ENCODE results near the gene MLKL. TPM values are rescaled to one million over a fixed set of nuclear protein-coding genes. Genes with fewer than 3 reads are reported as not detected.

MLKL gene
- total and polyA plus RNA-seq, 2 donors (not counting 3 experiments of a cell fraction or from before 2014, with no cell fraction given), result 8.1 to 26.5 TPM

DNA sequence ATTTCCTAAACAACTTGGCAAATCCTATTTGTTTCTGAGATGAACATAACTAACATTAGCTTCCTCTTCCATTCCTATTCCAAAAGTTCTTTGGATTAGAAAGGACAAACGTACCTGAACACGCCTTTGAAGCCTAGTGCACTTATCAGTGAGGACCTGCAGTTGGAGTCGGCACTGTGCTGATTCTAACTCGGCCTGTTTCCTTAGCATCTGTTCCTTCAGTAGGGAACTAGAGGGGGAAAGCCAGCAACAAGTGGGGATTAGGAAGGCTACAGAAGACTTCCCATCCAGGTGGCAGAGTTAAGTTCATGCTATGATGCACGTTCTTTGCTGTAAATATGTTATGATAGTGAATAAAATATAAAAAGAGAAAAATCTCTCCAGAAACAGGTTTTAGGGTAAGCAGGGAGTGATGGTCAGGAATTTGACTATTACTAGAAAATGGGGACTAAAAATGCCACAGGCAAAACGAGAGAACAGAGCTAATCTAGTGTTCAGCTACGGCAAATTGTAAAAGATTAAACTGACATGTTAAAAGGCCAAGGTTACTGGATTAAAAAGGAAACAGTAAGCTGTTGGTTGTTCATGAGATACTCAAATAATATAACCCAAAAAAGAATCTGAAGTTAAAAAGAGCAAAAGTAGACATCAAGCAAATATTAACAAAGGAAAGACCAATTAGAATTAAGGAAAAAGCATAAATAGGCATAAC lies 62.8 kb downstream of the MLKL start:
- BruUV-seq (replicated peaks), result no TSS peak

DNA sequence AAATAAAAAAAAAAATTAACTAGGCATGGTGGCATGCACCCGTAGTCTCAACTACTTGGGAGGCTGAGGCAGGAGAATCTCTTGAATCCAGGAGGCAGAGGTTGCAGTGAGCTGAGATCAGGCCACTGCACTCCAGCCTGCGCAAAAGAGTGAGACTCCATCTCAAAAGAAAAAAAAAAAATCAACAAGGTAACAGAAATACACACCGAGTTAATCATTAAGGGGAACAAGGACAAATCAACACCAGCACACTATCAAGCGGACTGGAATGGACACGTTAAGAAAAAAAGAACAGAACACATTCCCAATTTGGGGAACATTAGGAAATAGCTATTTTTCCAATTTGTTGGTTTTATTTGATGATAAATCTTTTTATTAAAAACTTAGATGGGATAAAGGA lies 65.4 kb downstream of the MLKL start:
- no peak for FAIRE-seq
- intact Hi-C loops (cut with micrococcal nuclease) (no loop called here), dilution Hi-C loops (cut with MboI; ENCODE audit: extremely low pct_ligation_motif_present, low sequenced_read_pairs) (no loop called here)
- DNase-seq (ENCODE audit: low read depth, low spot score), result no peak
- Histone ChIP-seq H3K9me1 (replicated peaks; ENCODE audit: control insufficient read depth, extremely low read depth, insufficient read depth, low read length) (no peaks in the 10 kb centered on the region), H3K9ac (replicated peaks; ENCODE audit: extremely low read depth, insufficient read depth, low read length) (no peak overlapping the region), H4K20me1 (replicated peaks; ENCODE audit: control insufficient read depth, extremely low read depth, insufficient read depth, low read length) (no peaks in the 10 kb centered on the region), H3K27ac (ENCODE audit: insufficient read depth, low read depth, low read length) (no peak overlapping the region), H3K27me3 (ENCODE audit: control insufficient read depth in 2 of 2, insufficient read depth in 2 of 2, low read length in 2 of 2) (no peaks in the 10 kb centered on the region), H3K9me3 (replicated peaks; ENCODE audit: control insufficient read depth, insufficient read depth, low read length) (no peaks in the 10 kb centered on the region), H3K4me1 (ENCODE audit: control insufficient read depth, extremely low read depth, insufficient read depth, low read length) (no peaks in the 10 kb centered on the region), H3K4me2 (ENCODE audit: insufficient read depth, low read length) (no peak overlapping the region), H2AFZ (ENCODE audit: low read depth, low read length) (no peak overlapping the region), H3K4me3 (replicated peaks in 1 of 3; ENCODE audit: insufficient read depth in 1 of 3, low read depth in 1 of 3, low read length in 3 of 3) (no peak overlapping the region), H3K36me3 (ENCODE audit: control insufficient read depth in 2 of 2, extremely low read depth in 1 of 2, insufficient read depth in 2 of 2, low read length in 2 of 2) (peaks cover 16 to 21% of the 10 kb centered on the region in 2 experiments), H3K79me2 (ENCODE audit: control insufficient read depth, insufficient read depth, low read length) (no peaks in the 10 kb centered on the region)
- TF ChIP-seq EZH2 (IDR thresholded peaks at IDR 0.05; ENCODE audit: borderline replicate concordance, low read depth, low read length, severe bottlenecking), result no peak
- no peak for TF ChIP-seq POLR2AphosphoS5 (IDR thresholded peaks at IDR 0.05; ENCODE audit: insufficient read depth, low read depth, low read length)
- TF ChIP-seq JUN (IDR thresholded peaks at IDR 0.05; ENCODE audit: borderline replicate concordance, insufficient read depth, insufficient read length, low read depth), result no peak
- TF ChIP-seq, protein P1, sequence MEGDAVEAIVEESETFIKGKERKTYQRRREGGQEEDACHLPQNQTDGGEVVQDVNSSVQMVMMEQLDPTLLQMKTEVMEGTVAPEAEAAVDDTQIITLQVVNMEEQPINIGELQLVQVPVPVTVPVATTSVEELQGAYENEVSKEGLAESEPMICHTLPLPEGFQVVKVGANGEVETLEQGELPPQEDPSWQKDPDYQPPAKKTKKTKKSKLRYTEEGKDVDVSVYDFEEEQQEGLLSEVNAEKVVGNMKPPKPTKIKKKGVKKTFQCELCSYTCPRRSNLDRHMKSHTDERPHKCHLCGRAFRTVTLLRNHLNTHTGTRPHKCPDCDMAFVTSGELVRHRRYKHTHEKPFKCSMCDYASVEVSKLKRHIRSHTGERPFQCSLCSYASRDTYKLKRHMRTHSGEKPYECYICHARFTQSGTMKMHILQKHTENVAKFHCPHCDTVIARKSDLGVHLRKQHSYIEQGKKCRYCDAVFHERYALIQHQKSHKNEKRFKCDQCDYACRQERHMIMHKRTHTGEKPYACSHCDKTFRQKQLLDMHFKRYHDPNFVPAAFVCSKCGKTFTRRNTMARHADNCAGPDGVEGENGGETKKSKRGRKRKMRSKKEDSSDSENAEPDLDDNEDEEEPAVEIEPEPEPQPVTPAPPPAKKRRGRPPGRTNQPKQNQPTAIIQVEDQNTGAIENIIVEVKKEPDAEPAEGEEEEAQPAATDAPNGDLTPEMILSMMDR (IDR thresholded peaks at IDR 0.05; ENCODE audit: extremely low read depth in 1 of 2, insufficient read depth in 1 of 2, low read depth in 1 of 2, low read length in 2 of 2), result no peak
- no peak for TF ChIP-seq POLR2A (IDR thresholded peaks at IDR 0.05; ENCODE audit: low read depth, low read length)
- no peak for TF ChIP-seq MYC (IDR thresholded peaks at IDR 0.05; ENCODE audit: low read depth, low read length)
- TF ChIP-seq GATA2 (IDR thresholded peaks at IDR 0.05; ENCODE audit: insufficient read depth, insufficient read length, low read depth, low read length), result no peak
- no peak for TF ChIP-seq FOS (IDR thresholded peaks at IDR 0.05; ENCODE audit: borderline replicate concordance, insufficient read depth, low read length)
- TF ChIP-seq, protein P2, sequence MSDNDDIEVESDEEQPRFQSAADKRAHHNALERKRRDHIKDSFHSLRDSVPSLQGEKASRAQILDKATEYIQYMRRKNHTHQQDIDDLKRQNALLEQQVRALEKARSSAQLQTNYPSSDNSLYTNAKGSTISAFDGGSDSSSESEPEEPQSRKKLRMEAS (IDR thresholded peaks at IDR 0.05; ENCODE audit: insufficient read depth, insufficient read length), result no peak
- no TSS peak for BruUV-seq (replicated peaks)
- POLR2A ChIA-PET, result no interaction called here
- CTCF ChIA-PET, result interaction anchor here (1.0 to 1.2 kb wide), 2 partner anchors 13 to 16 kb away, joined by 3 to 4 read pairs; no protein-coding TSS in a partner anchor

More for the DNA sequence above, 62.8 kb downstream of the MLKL start:
- Histone ChIP-seq H3K4me3 (replicated peaks in 1 of 3; ENCODE audit: insufficient read depth in 1 of 3, low read depth in 1 of 3, low read length in 3 of 3) (no peak overlapping the region), H3K79me2 (ENCODE audit: control insufficient read depth, insufficient read depth, low read length) (no peaks in the 10 kb centered on the region), H3K9me3 (replicated peaks; ENCODE audit: control insufficient read depth, insufficient read depth, low read length) (no peaks in the 10 kb centered on the region), H3K27ac (ENCODE audit: insufficient read depth, low read depth, low read length) (no peak overlapping the region), H3K36me3 (ENCODE audit: control insufficient read depth in 2 of 2, extremely low read depth in 1 of 2, insufficient read depth in 2 of 2, low read length in 2 of 2) (peaks cover 7 to 15% of the 10 kb centered on the region in 2 experiments), H3K9me1 (replicated peaks; ENCODE audit: control insufficient read depth, extremely low read depth, insufficient read depth, low read length) (no peaks in the 10 kb centered on the region), H3K4me2 (ENCODE audit: insufficient read depth, low read length) (no peak overlapping the region), H4K20me1 (replicated peaks; ENCODE audit: control insufficient read depth, extremely low read depth, insufficient read depth, low read length) (no peaks in the 10 kb centered on the region), H2AFZ (ENCODE audit: low read depth, low read length) (no peak overlapping the region), H3K9ac (replicated peaks; ENCODE audit: extremely low read depth, insufficient read depth, low read length) (no peak overlapping the region), H3K27me3 (ENCODE audit: control insufficient read depth in 2 of 2, insufficient read depth in 2 of 2, low read length in 2 of 2) (no peaks in the 10 kb centered on the region), H3K4me1 (ENCODE audit: control insufficient read depth, extremely low read depth, insufficient read depth, low read length) (no peaks in the 10 kb centered on the region)
- ChIA-PET POLR2A (no interaction called here), CTCF (interaction anchor here (2.6 kb wide), 1 partner anchor 14 kb away, joined by 16 read pairs; no protein-coding TSS in a partner anchor)
- no peak for TF ChIP-seq POLR2A (IDR thresholded peaks at IDR 0.05; ENCODE audit: low read depth, low read length)
- intact Hi-C loops (cut with micrococcal nuclease) (no loop called here), dilution Hi-C loops (cut with MboI; ENCODE audit: extremely low pct_ligation_motif_present, low sequenced_read_pairs) (no loop called here)
- FAIRE-seq (no peak), DNase-seq (ENCODE audit: low read depth, low spot score) (no peak)
